ENCODE measurements around the gene OR5H2. TPM values are rescaled to one million over a fixed set of nuclear protein-coding genes. Genes with fewer than 3 reads are reported as not detected.

The OR5H2 gene
- total and polyA plus RNA-seq, 2 of the 8 experiments (the other 6 are each of a cell fraction or from before 2014, with no cell fraction given), result not detected

DNA sequence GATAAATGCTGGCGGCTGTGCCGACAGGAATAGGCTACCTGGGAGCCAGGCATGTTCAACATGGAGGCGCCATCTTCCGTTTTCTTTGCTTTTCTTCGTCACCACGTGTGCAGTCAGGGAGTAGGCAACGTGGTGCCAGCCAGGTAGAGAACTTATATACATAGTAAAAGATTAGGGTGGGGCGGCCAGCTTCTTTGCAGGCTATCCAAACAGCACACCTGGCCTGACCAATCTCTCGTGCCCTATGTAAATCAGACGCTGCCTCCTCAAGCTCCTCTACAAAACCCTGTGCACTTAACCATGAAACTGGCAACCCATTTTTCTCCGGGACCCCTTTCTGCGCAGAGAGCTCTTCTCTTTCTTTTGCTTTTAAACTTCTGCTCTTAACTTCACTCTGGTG, 42.8 kb downstream of the OR5H2 start (continued):
- TF ChIP-seq TAF1 (IDR thresholded peaks at IDR 0.05; ENCODE audit: low read depth, low read length), result peak; percentile 59
- TF ChIP-seq TBP (IDR thresholded peaks at IDR 0.05; ENCODE audit: low read depth, low read length), result peak; percentile 75
- TF ChIP-seq CTBP2 (IDR thresholded peaks at IDR 0.05; ENCODE audit: borderline replicate concordance, insufficient read depth, insufficient read length, low read length), result no peak
- no peak for TF ChIP-seq CBX5 (IDR thresholded peaks at IDR 0.05; ENCODE audit: low read depth, low read length)
